GM21576 (cell line): Measurements from ENCODE around the gene LRRC7.

Source experiments
- ATAC-seq: cut with Tn5 transposase; IDR thresholded peaks from one replicate; pipeline ENCODE4 v1.9.1; 2021; ENCODE audit warnings: mild to moderate bottlenecking, moderate library complexity; ENCODE audit not compliant: unreplicated experiment

Gene LRRC7

DNA sequence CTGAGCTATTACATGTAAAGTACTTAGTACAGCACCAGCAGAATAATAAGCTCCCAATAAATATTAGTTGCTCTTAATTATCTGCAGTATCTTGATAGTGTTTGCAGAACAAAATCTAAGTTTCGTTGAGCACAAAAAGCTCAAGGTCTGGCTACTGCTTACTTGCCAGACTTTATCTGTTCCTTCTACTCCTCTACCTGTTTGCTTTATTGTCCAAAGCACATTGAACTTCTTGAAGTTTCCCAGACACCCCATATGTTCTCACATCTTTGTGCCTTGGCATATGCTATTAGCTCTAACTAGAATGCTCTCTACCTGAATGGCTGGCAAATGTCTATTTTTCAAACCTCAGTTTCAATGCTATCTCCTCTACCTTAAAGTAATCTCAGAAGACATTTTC, 582.7 kb downstream of the LRRC7 start:
- no peak for ATAC-seq

DNA sequence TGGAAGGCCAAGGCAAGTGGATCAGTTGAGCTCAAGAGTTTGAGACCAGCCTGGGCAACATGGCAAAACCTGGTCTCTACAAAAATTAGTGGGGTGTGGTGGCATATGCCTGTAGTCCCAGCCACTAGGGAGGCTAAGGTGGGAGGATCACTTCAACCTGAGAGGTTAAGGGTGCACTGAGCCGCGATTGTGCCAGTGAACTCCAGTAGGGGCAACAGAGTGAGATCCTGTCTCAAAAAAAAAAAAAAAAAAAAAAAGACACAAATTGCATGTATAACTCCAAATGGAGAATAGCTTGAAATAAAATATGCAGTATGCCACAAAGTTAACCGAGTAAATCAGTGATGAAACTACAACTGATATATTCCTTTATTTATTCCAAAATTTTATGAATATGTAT, 586.0 kb downstream of the LRRC7 start:
- no peak for ATAC-seq

DNA sequence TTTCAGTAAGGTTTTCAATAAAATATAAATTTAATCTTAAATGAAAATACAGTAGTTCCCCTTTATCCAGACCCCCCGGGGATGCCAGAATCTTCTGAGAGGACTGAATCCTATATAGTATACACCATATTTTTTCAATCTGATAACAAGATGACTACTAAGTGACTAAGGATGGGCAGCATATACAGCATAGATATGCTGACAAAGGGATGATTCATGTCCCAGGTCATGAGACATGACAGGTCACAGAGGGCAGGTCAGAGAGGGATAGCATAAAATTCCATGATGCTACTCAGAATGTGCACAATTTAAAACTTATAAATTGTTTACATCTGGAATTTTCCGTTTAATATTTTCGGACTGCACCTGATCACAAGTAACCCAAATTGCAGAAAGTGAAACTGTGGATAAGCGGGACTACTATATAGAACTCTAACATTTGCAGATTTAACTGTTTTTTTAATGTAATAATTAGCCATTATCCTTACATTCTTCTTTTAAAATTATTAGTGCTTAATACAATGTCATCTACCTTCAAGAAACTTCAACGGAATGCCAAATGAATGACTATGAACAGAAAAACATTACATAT, 588.9 kb downstream of the LRRC7 start:
- no peak for ATAC-seq

DNA sequence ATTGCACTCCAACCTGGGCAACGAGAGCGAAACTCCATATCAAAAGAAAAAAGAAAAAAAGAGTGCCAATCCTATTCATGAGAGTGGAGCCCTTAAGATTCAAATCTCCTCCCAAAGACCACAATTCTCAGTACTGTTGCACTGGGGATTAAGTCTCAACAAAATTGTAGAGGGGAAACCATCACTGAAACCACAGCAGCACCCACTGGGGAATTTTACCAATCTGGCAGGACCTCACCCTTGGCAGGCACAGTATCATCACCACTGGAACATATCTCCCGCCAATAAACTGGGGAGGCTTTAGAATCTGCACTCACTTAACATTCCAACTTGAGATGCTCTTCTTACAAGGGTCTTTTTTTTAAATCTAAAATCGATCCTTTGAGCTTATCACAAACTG, 596.6 kb downstream of the LRRC7 start:
- no peak for ATAC-seq

DNA sequence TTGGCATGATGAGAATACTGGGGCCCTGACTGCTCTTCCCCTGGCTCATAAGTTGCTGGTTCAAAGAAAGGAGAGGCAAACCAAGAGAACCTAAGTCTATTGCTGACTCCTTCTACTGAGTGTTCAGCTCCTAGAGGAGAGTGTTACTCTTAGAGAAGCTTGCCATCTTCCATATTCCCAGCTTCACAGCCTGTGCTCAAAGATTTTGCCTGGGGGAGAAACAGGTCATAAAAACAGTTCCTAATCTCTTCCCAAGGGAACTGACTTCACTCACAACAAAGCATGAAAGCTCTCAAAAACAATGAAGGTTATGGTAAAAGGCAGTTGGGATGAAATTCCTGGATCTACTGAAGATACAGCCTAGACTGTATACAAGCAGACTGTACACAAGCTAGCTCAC, 600.6 kb downstream of the LRRC7 start:
- ATAC-seq: no peak

DNA sequence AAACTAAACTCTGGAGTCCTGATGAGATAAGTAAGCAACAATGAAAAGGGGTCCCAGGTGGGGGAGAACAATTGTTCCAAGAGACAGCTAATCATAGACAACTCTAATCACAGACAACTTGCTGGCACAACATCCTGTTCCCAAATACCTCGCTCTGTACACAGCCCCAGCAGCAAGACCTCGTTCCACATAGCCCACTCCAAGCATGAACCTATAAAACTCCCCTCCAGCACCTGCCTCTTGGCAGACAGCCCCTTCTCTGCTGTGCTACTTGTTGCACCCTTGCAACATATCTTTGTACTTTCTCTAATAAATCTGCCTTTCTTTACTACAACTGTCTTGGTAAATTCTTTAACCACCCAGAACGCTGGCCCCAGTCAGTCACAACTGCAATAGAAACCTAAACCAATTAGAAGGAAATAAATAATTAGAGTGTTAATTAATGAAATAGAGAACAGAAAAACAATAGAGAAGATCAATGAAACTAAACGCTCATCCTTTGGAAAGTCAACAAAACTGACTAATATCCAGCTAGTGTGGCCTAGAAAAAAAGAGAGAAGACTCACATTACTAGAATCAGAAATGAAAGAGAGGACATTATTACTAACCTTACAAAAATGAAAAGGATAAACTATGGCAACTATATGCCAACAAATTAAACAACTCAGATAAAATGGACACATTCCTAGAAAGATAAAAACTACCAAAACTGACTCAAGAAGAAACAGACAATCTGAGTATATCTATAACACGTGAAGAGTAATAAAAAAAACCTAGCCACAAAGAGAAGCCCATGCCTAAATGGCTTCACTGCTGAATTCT, 601.5 kb downstream of the LRRC7 start:
- no peak for ATAC-seq

DNA sequence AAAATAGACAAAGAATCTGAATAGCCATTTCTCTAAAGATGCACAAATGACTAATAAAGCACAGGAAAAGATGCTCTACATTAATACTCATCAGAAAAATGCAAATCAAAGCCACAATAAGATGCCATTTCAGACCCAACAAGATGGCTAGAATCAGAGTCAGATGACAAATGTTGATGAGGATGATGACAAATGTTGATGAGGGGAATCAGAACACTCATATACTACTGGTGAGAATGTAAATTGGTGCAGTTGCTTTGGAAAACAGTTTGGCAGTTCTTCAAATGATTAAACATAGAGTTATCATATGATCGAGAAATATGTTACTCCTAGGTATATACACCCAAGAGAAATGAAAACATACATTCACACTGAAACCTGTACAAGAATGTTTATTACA, 603.8 kb downstream of the LRRC7 start:
- ATAC-seq: no peak
